Measurements from ENCODE around the gene SSX4B.
"Not testable (repeated sequence)": the region's sequence is repeated elsewhere in the genome, so short reads cannot be mapped to it uniquely, and the experiment has no call there.

GRCh38 chrX:48396931-48397330, 14.8 kb downstream of the SSX4B start:
- not testable (repeated sequence) for TF ChIP-seq POLR2A, CTCF (IDR thresholded peaks at IDR 0.05)
